Measurements from ENCODE around the gene ACP7. TPM values are rescaled to one million over a fixed set of nuclear protein-coding genes. Genes with fewer than 3 reads are reported as not detected.

Gene ACP7
- total RNA-seq, 1 donor from 2014 or later: 0.33 TPM

GRCh38 chr19:39127812-39128515 lies 43.8 kb downstream of the ACP7 start:
- Histone ChIP-seq H3K4me3 (ENCODE audit: low read depth, low read length) (no peak overlapping the region), H3K36me3 (ENCODE audit: control insufficient read depth, insufficient read depth, low read length) (no peaks in the 10 kb centered on the region), H3K27me3 (ENCODE audit: control insufficient read depth, insufficient read depth, low read length) (no peaks in the 10 kb centered on the region)
- no peak for TF ChIP-seq CTCF (IDR thresholded peaks at IDR 0.05; ENCODE audit: insufficient read depth, low read length, poor library complexity, severe bottlenecking)
- no peak for DNase-seq (ENCODE audit: low read depth)

- DNase-seq (ENCODE audit: low read depth): no peak
- H3K4me3 ChIP-seq (ENCODE audit: low read depth, low read length): no peak overlapping the region
- no peak for TF ChIP-seq CTCF (IDR thresholded peaks at IDR 0.05; ENCODE audit: insufficient read depth, low read length, poor library complexity, severe bottlenecking)
- H3K36me3 ChIP-seq (ENCODE audit: control insufficient read depth, insufficient read depth, low read length): no peaks in the 10 kb centered on the region
- H3K27me3 ChIP-seq (ENCODE audit: control insufficient read depth, insufficient read depth, low read length): no peaks in the 10 kb centered on the region
These were observed 44.4 kb downstream of the ACP7 start for GRCh38 chr19:39128516-39129079.

GRCh38 chr19:39129116-39129515 lies 44.9 kb downstream of the ACP7 start:
- Histone ChIP-seq H3K4me3 (ENCODE audit: low read depth, low read length) (no peak overlapping the region), H3K27me3 (ENCODE audit: control insufficient read depth, insufficient read depth, low read length) (no peaks in the 10 kb centered on the region), H3K36me3 (ENCODE audit: control insufficient read depth, insufficient read depth, low read length) (no peaks in the 10 kb centered on the region)
- no peak for DNase-seq (ENCODE audit: low read depth)
- TF ChIP-seq CTCF (IDR thresholded peaks at IDR 0.05; ENCODE audit: insufficient read depth, low read length, poor library complexity, severe bottlenecking): no peak

GRCh38 chr19:39130337-39131254 lies 46.4 kb downstream of the ACP7 start:
- H3K27me3 ChIP-seq (ENCODE audit: control insufficient read depth, insufficient read depth, low read length): no peaks in the 10 kb centered on the region
- DNase-seq (ENCODE audit: low read depth): no peak
- no peak for TF ChIP-seq CTCF (IDR thresholded peaks at IDR 0.05; ENCODE audit: insufficient read depth, low read length, poor library complexity, severe bottlenecking)

GRCh38 chr19:39131255-39131755 lies 47.1 kb downstream of the ACP7 start:
- Histone ChIP-seq H3K36me3 (ENCODE audit: control insufficient read depth, insufficient read depth, low read length) (no peaks in the 10 kb centered on the region), H3K4me3 (ENCODE audit: low read depth, low read length) (no peak overlapping the region), H3K27me3 (ENCODE audit: control insufficient read depth, insufficient read depth, low read length) (no peaks in the 10 kb centered on the region)
- no peak for TF ChIP-seq CTCF (IDR thresholded peaks at IDR 0.05; ENCODE audit: insufficient read depth, low read length, poor library complexity, severe bottlenecking)
- no peak for DNase-seq (ENCODE audit: low read depth)

More at GRCh38 chr19:39130337-39131254, 46.4 kb downstream of the ACP7 start:
- H3K4me3 ChIP-seq (ENCODE audit: low read depth, low read length): no peak overlapping the region
- H3K36me3 ChIP-seq (ENCODE audit: control insufficient read depth, insufficient read depth, low read length): no peaks in the 10 kb centered on the region

Data from kidney epithelial cell (primary cell).